Vagina (tissue), 2 donors: ENCODE data around the gene STRN4. TPM values are rescaled to one million over a fixed set of nuclear protein-coding genes. Genes with fewer than 3 reads are reported as not detected.
A peak's percentile ranks its signal among the peaks of the same experiment; 100 is the strongest.

Experiments used
- DNase-seq, 2 donors: peaks; one replicate each; pipeline ENCODE4 v3.0.0-alpha.2; 2017; ENCODE audit errors: extremely low spot score in 2 of 2
- H3K27ac ChIP-seq: fragments of 200-600 bp; sonication (generic); one replicate; pipeline ENCODE4 v1.5.1; 2019
- H3K27me3 ChIP-seq: fragments of 200-600 bp; sonication (generic); one replicate; pipeline ENCODE4 v1.5.1; 2019
- H3K36me3 ChIP-seq, 2 donors: fragments of 200-600 bp; sonication (generic); one replicate each; pipeline ENCODE4 v1.5.1; 2017 to 2019
- H3K4me1 ChIP-seq: fragments of 200-600 bp; sonication (generic); one replicate; pipeline ENCODE4 v1.5.1; 2019
- H3K4me3 ChIP-seq, 2 donors: fragments of 200-600 bp; sonication (generic); 1 replicate in 1 of 2; 2 replicates in 1 of 2; pipeline ENCODE4 v1.5.1; 2016 to 2019
- H3K9me3 ChIP-seq: fragments of 200-600 bp; sonication (generic); one replicate; pipeline ENCODE4 v1.5.1; 2019
- CTCF ChIP-seq, 3 experiments: fragments of 450-650 bp in 2 of 3; fragments of 200-600 bp in 1 of 3; sonication (generic) in 1 of 3; IDR thresholded peaks; one replicate each; pipeline ENCODE4 v1.5.1; 2017 to 2019; ENCODE audit warnings: antibody characterized with exemption in 3 of 3, mild to moderate bottlenecking in 2 of 3, moderate library complexity in 2 of 3
- POLR2A ChIP-seq, 2 donors: fragments of 450-650 bp; IDR thresholded peaks; one replicate each; pipeline ENCODE4 v1.6.1; 2017; ENCODE audit warnings: antibody characterized with exemption in 2 of 2, mild to moderate bottlenecking in 2 of 2, moderate library complexity in 2 of 2
- POLR2AphosphoS5 ChIP-seq, 2 donors: sonication (generic); formaldehyde crosslinking; IDR thresholded peaks; one replicate each; pipeline ENCODE4 v1.9.0; 2017; ENCODE audit warnings: antibody characterized with exemption in 2 of 2, mild to moderate bottlenecking in 2 of 2, low read depth in 1 of 2; ENCODE audit not compliant: insufficient read depth in 1 of 2
- intact Hi-C: fragments of 100-400 bp; cut with DNase I; formaldehyde crosslinking; loops from one replicate; pipeline ENCODE4 v1.15.1; 2023
- total RNA-seq: library from RNA; depleted of rRNA; stranded (reverse); fragments of >200 nt; gene quantifications from one replicate; pipeline ENCODE4 v1.2.3, GENCODE V29; 2016

Gene STRN4
- total RNA-seq, 1 donor from 2014 or later = 85.0 TPM

GRCh38 chr19:46785980-46786235 is 39.7 kb upstream of the STRN4 start:
- DNase-seq = no peak
- Histone ChIP-seq H3K4me1 (peaks cover 57% of the 10 kb centered on the region), H3K4me3 (peak overlapping the region; percentile 86 to 97), H3K27me3 (no peaks in the 10 kb centered on the region), H3K36me3 (peaks cover 0 to 30% of the 10 kb centered on the region in 2 donors), H3K9me3 (no peaks in the 10 kb centered on the region), H3K27ac (peak overlapping the region; percentile 93)
- intact Hi-C loops = no loop called here
- no peak for TF ChIP-seq CTCF (IDR thresholded peaks at IDR 0.05)
- TF ChIP-seq POLR2AphosphoS5 (IDR thresholded peaks at IDR 0.05; ENCODE audit: insufficient read depth in 1 of 2, low read depth in 1 of 2) = no peak
- TF ChIP-seq POLR2A (IDR thresholded peaks at IDR 0.05) = no peak

GRCh38 chr19:46785054-46785979 is 39.1 kb upstream of the STRN4 start:
- peak overlapping the region; percentile 86 to 97 for H3K4me3 ChIP-seq
- no peak for DNase-seq
- H3K4me1 ChIP-seq = peaks cover 62% of the 10 kb centered on the region
- TF ChIP-seq POLR2AphosphoS5 (IDR thresholded peaks at IDR 0.05; ENCODE audit: insufficient read depth in 1 of 2, low read depth in 1 of 2) (no peak), CTCF (IDR thresholded peaks at IDR 0.05) (no peak), POLR2A (IDR thresholded peaks at IDR 0.05) (no peak)
- peak overlapping the region; percentile 93 for H3K27ac ChIP-seq
- intact Hi-C loops = no loop called here
- peaks cover 0 to 36% of the 10 kb centered on the region in 2 donors for H3K36me3 ChIP-seq
- no peaks in the 10 kb centered on the region for H3K9me3 ChIP-seq
- H3K27me3 ChIP-seq = no peaks in the 10 kb centered on the region

GRCh38 chr19:46784262-46785053 is 38.2 kb upstream of the STRN4 start:
- intact Hi-C loops = no loop called here
- Histone ChIP-seq H3K36me3 (peaks cover 0 to 43% of the 10 kb centered on the region in 2 donors), H3K4me1 (peaks cover 62% of the 10 kb centered on the region)

GRCh38 chr19:46783670-46784069 is 37.4 kb upstream of the STRN4 start:
- Histone ChIP-seq H3K4me1 (peaks cover 57% of the 10 kb centered on the region), H3K27ac (peak overlapping the region; percentile 93), H3K4me3 (peak overlapping the region in 1 of 2 donors; percentile 97), H3K27me3 (no peaks in the 10 kb centered on the region), H3K9me3 (no peaks in the 10 kb centered on the region), H3K36me3 (peaks cover 0 to 51% of the 10 kb centered on the region in 2 donors)
- intact Hi-C loops = no loop called here
- DNase-seq = no peak
- TF ChIP-seq POLR2AphosphoS5 (IDR thresholded peaks at IDR 0.05; ENCODE audit: insufficient read depth in 1 of 2, low read depth in 1 of 2) = no peak
- TF ChIP-seq CTCF (IDR thresholded peaks at IDR 0.05) = no peak
- no peak for TF ChIP-seq POLR2A (IDR thresholded peaks at IDR 0.05)

More at GRCh38 chr19:46784262-46785053, 38.2 kb upstream of the STRN4 start:
- H3K9me3 ChIP-seq = no peaks in the 10 kb centered on the region
- H3K27ac ChIP-seq = peak overlapping the region; percentile 93
- TF ChIP-seq POLR2A (IDR thresholded peaks at IDR 0.05) = no peak
- peak; percentile 84 to 89 for TF ChIP-seq POLR2AphosphoS5 (IDR thresholded peaks at IDR 0.05; ENCODE audit: insufficient read depth in 1 of 2, low read depth in 1 of 2)
- TF ChIP-seq CTCF (IDR thresholded peaks at IDR 0.05) = peak in 1 of 3 experiments; percentile 25
- no peaks in the 10 kb centered on the region for H3K27me3 ChIP-seq
- peak overlapping the region; percentile 86 to 97 for H3K4me3 ChIP-seq
- peak in 1 of 2 donors; percentile 93 for DNase-seq
